ENCODE data around the gene LPP. TPM values are rescaled to one million over a fixed set of nuclear protein-coding genes. Genes with fewer than 3 reads are reported as not detected.
A peak's percentile ranks its signal among the peaks of the same experiment; 100 is the strongest.

LPP gene
- total RNA-seq, 4 donors from 2014 or later = 56.0 to 65.7 (median 58.1) TPM

GRCh38 chr3:188150982-188151381 lies 3.0 kb upstream of the LPP start:
- Histone ChIP-seq H3K9me3 (no peaks in the 10 kb centered on the region), H3K4me3 (no peak overlapping the region), H3K27me3 (no peaks in the 10 kb centered on the region), H3K27ac (peak overlapping the region in 1 of 4 donors; percentile 12), H3K4me1 (peaks cover 15 to 23% of the 10 kb centered on the region in 2 donors), H3K36me3 (no peaks in the 10 kb centered on the region)
- intact Hi-C loops (cut with DNase I; ENCODE audit: low total_unique reads) (loop anchor here (10.0 kb wide), 1 partner anchor 236 kb away; no protein-coding TSS in a partner anchor), in situ Hi-C loops (cut with MboI; ENCODE audit: low sequenced_read_pairs in 4 of 4) (loop anchor here in 2 of 4 donors (10.0 to 25.0 kb wide), 2 partner anchors 406 to 811 kb away; partner anchors contain the start of gene BCL6 (in 1 of the 2))
- ATAC-seq (no peak), DNase-seq (no peak)
- TF ChIP-seq POLR2A (IDR thresholded peaks at IDR 0.05) (no peak), CTCF (IDR thresholded peaks at IDR 0.05 in 4 of 5, conservative IDR thresholded peaks at IDR 0.05 in 1 of 5) (no peak)

- ATAC-seq (no peak), DNase-seq (no peak)
- peaks cover 19 to 28% of the 10 kb centered on the region in 2 donors for H3K4me1 ChIP-seq
- H3K36me3 ChIP-seq = no peaks in the 10 kb centered on the region
- H3K27ac ChIP-seq = peak overlapping the region in 1 of 4 donors; percentile 12
- in situ Hi-C loops (cut with MboI; ENCODE audit: low sequenced_read_pairs in 4 of 4) = loop anchor here in 2 of 4 donors (10.0 to 25.0 kb wide), 2 partner anchors 407 to 811 kb away; partner anchors contain the start of gene BCL6 (in 1 of the 2)
- TF ChIP-seq POLR2A (IDR thresholded peaks at IDR 0.05) (no peak), CTCF (IDR thresholded peaks at IDR 0.05 in 4 of 5, conservative IDR thresholded peaks at IDR 0.05 in 1 of 5) (no peak)
- H3K27me3 ChIP-seq = no peaks in the 10 kb centered on the region
- H3K9me3 ChIP-seq = no peaks in the 10 kb centered on the region
- no peak overlapping the region for H3K4me3 ChIP-seq
- intact Hi-C loops (cut with DNase I; ENCODE audit: low total_unique reads) = loop anchor here (10.0 kb wide), 1 partner anchor 237 kb away; no protein-coding TSS in a partner anchor
These were observed 2.5 kb upstream of the LPP start for GRCh38 chr3:188151438-188151837.

GRCh38 chr3:188152660-188153436 lies 1.1 kb upstream of the LPP start:
- ATAC-seq = peak; percentile 64 to 65
- peak; percentile 60 to 82 for DNase-seq
- peak overlapping the region; percentile 61 to 96 (median 83) for H3K4me3 ChIP-seq
- peaks cover 30 to 40% of the 10 kb centered on the region in 2 donors for H3K4me1 ChIP-seq
- H3K9me3 ChIP-seq = no peaks in the 10 kb centered on the region
- peak overlapping the region; percentile 93 to 98 (median 98) for H3K27ac ChIP-seq
- no peaks in the 10 kb centered on the region for H3K27me3 ChIP-seq
- intact Hi-C loops (cut with DNase I; ENCODE audit: low total_unique reads) (loop anchor here (1.0 to 10.0 kb wide), 3 partner anchors 72 to 408 kb away; partner anchors contain the start of gene BCL6), in situ Hi-C loops (cut with MboI; ENCODE audit: low sequenced_read_pairs in 4 of 4) (loop anchor here in 2 of 4 donors (10.0 to 25.0 kb wide), 2 partner anchors 408 to 809 kb away; partner anchors contain the start of gene BCL6 (in 1 of the 2))
- no peaks in the 10 kb centered on the region for H3K36me3 ChIP-seq
- no peak for TF ChIP-seq CTCF (IDR thresholded peaks at IDR 0.05 in 4 of 5, conservative IDR thresholded peaks at IDR 0.05 in 1 of 5)
- peak; percentile 30 to 69 for TF ChIP-seq POLR2A (IDR thresholded peaks at IDR 0.05)

- H3K27ac ChIP-seq = peak overlapping the region; percentile 93 to 98 (median 98)
- DNase-seq = peak; percentile 65 to 82
- in situ Hi-C loops (cut with MboI; ENCODE audit: low sequenced_read_pairs in 4 of 4) = loop anchor here in 2 of 4 donors (10.0 to 25.0 kb wide), 2 partner anchors 409 to 809 kb away; partner anchors contain the start of gene BCL6 (in 1 of the 2)
These were observed 432 bp upstream of the LPP start for GRCh38 chr3:188153437-188154013.

More at GRCh38 chr3:188153437-188154013, 432 bp upstream of the LPP start:
- no peaks in the 10 kb centered on the region for H3K27me3 ChIP-seq
- TF ChIP-seq POLR2A (IDR thresholded peaks at IDR 0.05) (no peak), CTCF (IDR thresholded peaks at IDR 0.05 in 4 of 5, conservative IDR thresholded peaks at IDR 0.05 in 1 of 5) (no peak)
- no peaks in the 10 kb centered on the region for H3K9me3 ChIP-seq
- intact Hi-C loops (cut with DNase I; ENCODE audit: low total_unique reads) = loop anchor here (1.0 to 10.0 kb wide), 4 partner anchors 67 to 408 kb away; partner anchors contain the start of gene BCL6
- peaks cover 37 to 47% of the 10 kb centered on the region in 2 donors for H3K4me1 ChIP-seq
- peak overlapping the region; percentile 61 to 96 (median 83) for H3K4me3 ChIP-seq
- no peaks in the 10 kb centered on the region for H3K36me3 ChIP-seq
- peak; percentile 68 to 70 for ATAC-seq

Measured in gastrocnemius medialis (tissue), 4 donors.